ENCODE data around the gene FUS. TPM values are rescaled to one million over a fixed set of nuclear protein-coding genes. Genes with fewer than 3 reads are reported as not detected.

FUS gene
- total and polyA plus RNA-seq, 7 experiments from 2014 or later = 177 to 956 (median 614) TPM

GRCh38 chr16:31183432-31184428 is 3.8 kb downstream of the FUS start:
- Mint-ChIP-seq H3K4me3 (peak overlapping the region; percentile 92 to 99 (median 96)), H3K27ac (peak overlapping the region; percentile 2 to 98 (median 79)), H3K36me3 (peaks cover 29 to 73% (median 67%) of the 10 kb centered on the region in 5 donors), H3K9me3 (peaks cover 0 to 19% (median 0%) of the 10 kb centered on the region in 11 donors), H3K4me1 (peaks cover 68 to 85% (median 80%) of the 10 kb centered on the region in 7 donors), H3K27me3 (peaks cover 0 to 3% (median 0%) of the 10 kb centered on the region in 5 donors)
- Histone ChIP-seq H3K4me1 (ENCODE audit: control insufficient read depth in 2 of 2, insufficient read depth in 2 of 2, low read length in 2 of 2) (peaks cover 56 to 66% of the 10 kb centered on the region in 2 donors), H3K9me3 (ENCODE audit: control insufficient read depth in 2 of 3, low read length in 3 of 3) (no peaks in the 10 kb centered on the region), H3K36me3 (ENCODE audit: control insufficient read depth in 2 of 3, insufficient read depth in 3 of 3, low read length in 3 of 3) (peaks cover 47 to 78% (median 53%) of the 10 kb centered on the region in 3 experiments), H3K27me3 (ENCODE audit: control insufficient read depth in 2 of 2, insufficient read depth in 2 of 2, low read length in 2 of 2) (no peaks in the 10 kb centered on the region), H3K27ac (ENCODE audit: low read depth, low read length) (peak overlapping the region; percentile 30), H3K4me3 (ENCODE audit: low read length) (peak overlapping the region; percentile 76)
- intact Hi-C loops (cut with micrococcal nuclease) = loop anchor here (1.0 to 10.0 kb wide), 2 partner anchors 8 to 531 kb away; a partner anchor contains a TSS
- DNase-seq = no peak
- ChIA-PET CTCF (no interaction called here), POLR2A (interaction anchor here (0.6 to 4.8 kb wide), 7 partner anchors 12 to 525 kb away, joined by 3 to 35 read pairs (median 6); partner anchors contain the start of genes BCKDK, KAT8 and PYCARD)
- no peak for ATAC-seq

GRCh38 chr16:31184888-31185287 is 4.9 kb downstream of the FUS start:
- DNase-seq (no peak), ATAC-seq (no peak)
- H3K36me3 Mint-ChIP-seq = peaks cover 36 to 81% (median 75%) of the 10 kb centered on the region in 5 donors
- Histone ChIP-seq H3K4me3 (ENCODE audit: low read length) (no peak overlapping the region), H3K4me1 (ENCODE audit: control insufficient read depth in 2 of 2, insufficient read depth in 2 of 2, low read length in 2 of 2) (peaks cover 52 to 68% of the 10 kb centered on the region in 2 donors), H3K27me3 (ENCODE audit: control insufficient read depth in 2 of 2, insufficient read depth in 2 of 2, low read length in 2 of 2) (no peaks in the 10 kb centered on the region), H3K36me3 (ENCODE audit: control insufficient read depth in 2 of 3, insufficient read depth in 3 of 3, low read length in 3 of 3) (peaks cover 58 to 85% (median 65%) of the 10 kb centered on the region in 3 experiments), H3K27ac (ENCODE audit: low read depth, low read length) (no peak overlapping the region), H3K9me3 (ENCODE audit: control insufficient read depth in 2 of 3, low read length in 3 of 3) (no peaks in the 10 kb centered on the region)
- H3K9me3 Mint-ChIP-seq = peaks cover 0 to 20% (median 0%) of the 10 kb centered on the region in 11 donors
- H3K4me1 Mint-ChIP-seq = peaks cover 76 to 91% (median 86%) of the 10 kb centered on the region in 7 donors
- POLR2A ChIA-PET = interaction anchor here (0.9 to 4.8 kb wide), 4 partner anchors 11 to 438 kb away, joined by 4 to 35 read pairs (median 14); partner anchors contain the start of gene PYCARD
- peaks cover 0 to 2% (median 0%) of the 10 kb centered on the region in 5 donors for H3K27me3 Mint-ChIP-seq
- CTCF ChIA-PET = no interaction called here
- intact Hi-C loops (cut with micrococcal nuclease) = loop anchor here in 1 of 2 donors (10.0 kb wide), 1 partner anchor 530 kb away; a partner anchor contains a TSS
- H3K4me3 Mint-ChIP-seq = peak overlapping the region; percentile 26 to 92 (median 70)
- H3K27ac Mint-ChIP-seq = peak overlapping the region in 7 of 9 donors; percentile 60 to 86 (median 70)

GRCh38 chr16:31185339-31185738 is 5.4 kb downstream of the FUS start:
- H3K27ac ChIP-seq (ENCODE audit: low read depth, low read length) = no peak overlapping the region
- intact Hi-C loops (cut with micrococcal nuclease) = loop anchor here in 1 of 2 donors (10.0 kb wide), 1 partner anchor 529 kb away; a partner anchor contains a TSS
- DNase-seq (no peak), ATAC-seq (no peak)
- peaks cover 40 to 84% (median 79%) of the 10 kb centered on the region in 5 donors for H3K36me3 Mint-ChIP-seq
- H3K4me1 Mint-ChIP-seq = peaks cover 80 to 93% (median 88%) of the 10 kb centered on the region in 7 donors
- peaks cover 52 to 68% of the 10 kb centered on the region in 2 donors for H3K4me1 ChIP-seq (ENCODE audit: control insufficient read depth in 2 of 2, insufficient read depth in 2 of 2, low read length in 2 of 2)
- no peaks in the 10 kb centered on the region for H3K27me3 ChIP-seq (ENCODE audit: control insufficient read depth in 2 of 2, insufficient read depth in 2 of 2, low read length in 2 of 2)
- H3K9me3 ChIP-seq (ENCODE audit: control insufficient read depth in 2 of 3, low read length in 3 of 3) = no peaks in the 10 kb centered on the region
- peaks cover 0 to 17% (median 0%) of the 10 kb centered on the region in 11 donors for H3K9me3 Mint-ChIP-seq
- H3K27me3 Mint-ChIP-seq = no peaks in the 10 kb centered on the region
- H3K4me3 Mint-ChIP-seq = peak overlapping the region; percentile 60 to 92 (median 70)
- H3K4me3 ChIP-seq (ENCODE audit: low read length) = no peak overlapping the region
- CTCF ChIA-PET = no interaction called here
- peak overlapping the region in 7 of 9 donors; percentile 4 to 90 (median 69) for H3K27ac Mint-ChIP-seq
- peaks cover 63 to 85% (median 69%) of the 10 kb centered on the region in 3 experiments for H3K36me3 ChIP-seq (ENCODE audit: control insufficient read depth in 2 of 3, insufficient read depth in 3 of 3, low read length in 3 of 3)
- POLR2A ChIA-PET = interaction anchor here (0.6 to 4.8 kb wide), 4 partner anchors 8 to 688 kb away, joined by 3 to 35 read pairs (median 11); partner anchors contain the start of genes KAT8 and PYCARD

DNA sequence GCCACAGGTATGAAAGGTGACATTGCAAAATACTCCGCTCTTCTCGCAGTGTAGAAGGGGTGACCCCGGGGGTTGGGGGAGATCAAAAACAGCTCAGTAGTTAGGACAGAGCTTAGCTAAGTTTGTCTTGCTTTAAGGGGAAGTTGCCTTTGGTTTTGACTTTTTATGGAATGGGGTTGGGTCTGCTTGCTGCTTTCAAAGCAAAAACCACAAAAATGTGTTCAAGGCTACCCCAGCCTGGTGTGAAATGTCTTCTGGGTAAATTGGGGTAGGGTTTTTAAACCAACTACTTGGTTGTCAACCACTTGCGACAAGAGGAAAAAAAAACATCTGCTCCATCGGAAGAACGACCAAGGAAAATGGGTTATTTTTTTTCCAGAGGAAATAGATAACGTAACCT is 6.2 kb downstream of the FUS start:
- H3K4me1 ChIP-seq (ENCODE audit: control insufficient read depth in 2 of 2, insufficient read depth in 2 of 2, low read length in 2 of 2) = peaks cover 52 to 68% of the 10 kb centered on the region in 2 donors
- DNase-seq = peak in 1 of 9 donors; percentile 23
- no peaks in the 10 kb centered on the region for H3K9me3 ChIP-seq (ENCODE audit: control insufficient read depth in 2 of 3, low read length in 3 of 3)
- Mint-ChIP-seq H3K27me3 (no peaks in the 10 kb centered on the region), H3K9me3 (peaks cover 0 to 12% (median 0%) of the 10 kb centered on the region in 11 donors), H3K4me3 (peak overlapping the region; percentile 54 to 92 (median 70)), H3K27ac (peak overlapping the region; percentile 47 to 90 (median 69)), H3K4me1 (peaks cover 83 to 99% (median 95%) of the 10 kb centered on the region in 7 donors), H3K36me3 (peaks cover 46 to 90% (median 86%) of the 10 kb centered on the region in 5 donors)
- peak; percentile 21 for ATAC-seq
- peaks cover 71 to 91% (median 77%) of the 10 kb centered on the region in 3 experiments for H3K36me3 ChIP-seq (ENCODE audit: control insufficient read depth in 2 of 3, insufficient read depth in 3 of 3, low read length in 3 of 3)
- H3K27ac ChIP-seq (ENCODE audit: low read depth, low read length) = peak overlapping the region; percentile 15
- POLR2A ChIA-PET = interaction anchor here (1.0 to 4.8 kb wide), 4 partner anchors 9 to 69 kb away, joined by 3 to 35 read pairs (median 12); partner anchors contain the start of genes KAT8 and PYCARD
- intact Hi-C loops (cut with micrococcal nuclease) = loop anchor here in 1 of 2 donors (10.0 kb wide), 1 partner anchor 529 kb away; a partner anchor contains a TSS
- H3K27me3 ChIP-seq (ENCODE audit: control insufficient read depth in 2 of 2, insufficient read depth in 2 of 2, low read length in 2 of 2) = no peaks in the 10 kb centered on the region
- no peak overlapping the region for H3K4me3 ChIP-seq (ENCODE audit: low read length)
- CTCF ChIA-PET = interaction anchor here (0.7 kb wide), 1 partner anchor 19 kb away, joined by 3 read pairs; no protein-coding TSS in a partner anchor

GRCh38 chr16:31186930-31187807 is 7.2 kb downstream of the FUS start:
- CTCF ChIA-PET = interaction anchor here (0.7 kb wide), 1 partner anchor 20 kb away, joined by 3 read pairs; no protein-coding TSS in a partner anchor
- Mint-ChIP-seq H3K4me3 (peak overlapping the region in 8 of 10 donors; percentile 27 to 92 (median 65)), H3K36me3 (peaks cover 47 to 92% (median 88%) of the 10 kb centered on the region in 5 donors), H3K4me1 (peaks cover 75 to 99% (median 95%) of the 10 kb centered on the region in 7 donors), H3K27ac (peak overlapping the region; percentile 11 to 90 (median 71)), H3K9me3 (peaks cover 0 to 10% (median 0%) of the 10 kb centered on the region in 11 donors), H3K27me3 (no peaks in the 10 kb centered on the region)
- no peak for ATAC-seq
- intact Hi-C loops (cut with micrococcal nuclease) = loop anchor here in 1 of 2 donors (10.0 kb wide), 1 partner anchor 528 kb away; a partner anchor contains a TSS
- Histone ChIP-seq H3K4me3 (ENCODE audit: low read length) (no peak overlapping the region), H3K36me3 (ENCODE audit: control insufficient read depth in 2 of 3, insufficient read depth in 3 of 3, low read length in 3 of 3) (peaks cover 81 to 99% (median 82%) of the 10 kb centered on the region in 3 experiments), H3K27ac (ENCODE audit: low read depth, low read length) (no peak overlapping the region), H3K27me3 (ENCODE audit: control insufficient read depth in 2 of 2, insufficient read depth in 2 of 2, low read length in 2 of 2) (no peaks in the 10 kb centered on the region), H3K4me1 (ENCODE audit: control insufficient read depth in 2 of 2, insufficient read depth in 2 of 2, low read length in 2 of 2) (peaks cover 47 to 63% of the 10 kb centered on the region in 2 donors), H3K9me3 (ENCODE audit: control insufficient read depth in 2 of 3, low read length in 3 of 3) (no peaks in the 10 kb centered on the region)
- no peak for DNase-seq
- POLR2A ChIA-PET = interaction anchor here (0.7 to 3.3 kb wide), 6 partner anchors 9 to 113 kb away, joined by 3 to 19 read pairs (median 4); partner anchors contain the start of genes ZNF646 and ZNF668
